Measurements from ENCODE around the gene ABHD6. TPM values are rescaled to one million over a fixed set of nuclear protein-coding genes. Genes with fewer than 3 reads are reported as not detected.

Gene ABHD6, protein sequence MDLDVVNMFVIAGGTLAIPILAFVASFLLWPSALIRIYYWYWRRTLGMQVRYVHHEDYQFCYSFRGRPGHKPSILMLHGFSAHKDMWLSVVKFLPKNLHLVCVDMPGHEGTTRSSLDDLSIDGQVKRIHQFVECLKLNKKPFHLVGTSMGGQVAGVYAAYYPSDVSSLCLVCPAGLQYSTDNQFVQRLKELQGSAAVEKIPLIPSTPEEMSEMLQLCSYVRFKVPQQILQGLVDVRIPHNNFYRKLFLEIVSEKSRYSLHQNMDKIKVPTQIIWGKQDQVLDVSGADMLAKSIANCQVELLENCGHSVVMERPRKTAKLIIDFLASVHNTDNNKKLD
- polyA plus RNA-seq (2013, experiment 1 of 2) = 4.6 TPM
- 5.9 TPM for polyA plus RNA-seq (2013, experiment 2 of 2)

DNA sequence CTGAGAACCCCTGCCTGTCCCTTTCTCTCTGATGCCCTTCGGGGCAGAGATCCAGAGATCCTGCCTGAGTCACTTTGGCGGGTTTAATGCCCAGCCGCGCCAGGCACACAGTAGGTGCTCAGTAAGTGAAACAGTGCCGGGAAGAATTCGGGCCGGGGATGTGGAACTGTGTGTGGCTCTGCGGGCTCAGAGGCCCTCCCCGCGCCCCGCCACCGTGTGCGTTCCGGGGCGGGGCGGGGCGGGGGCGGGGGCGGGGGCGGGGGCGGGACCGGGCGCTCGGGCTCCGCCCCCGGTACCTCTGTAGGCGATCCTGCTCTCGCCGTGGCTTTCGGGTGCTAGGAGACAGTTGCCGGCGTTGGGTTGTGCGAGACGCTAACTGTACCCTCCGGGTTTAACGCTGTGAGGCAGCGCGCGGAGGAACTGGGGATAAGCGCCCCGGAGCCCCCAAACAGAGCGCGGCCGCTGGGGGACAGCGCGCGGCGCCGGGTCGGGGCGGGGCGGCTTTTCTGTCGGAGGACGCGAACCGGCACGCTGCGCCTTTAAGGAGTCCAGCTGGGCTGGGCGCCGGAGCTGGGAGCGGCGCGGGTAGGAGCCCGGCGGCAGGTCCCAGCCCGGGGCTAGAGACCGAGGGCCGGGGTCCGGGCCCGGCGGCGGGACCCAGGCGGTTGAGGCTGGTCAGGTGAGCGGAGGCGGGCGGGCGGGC is at the start of gene ABHD6:
ABHD6 (plus strand) TSS at position 555 of the 703 bp plus-strand sequence. CDS start 18,795 bp downstream, outside the sequence.
- H3K9me3 ChIP-seq (ENCODE audit: control insufficient read depth, low read length) = no peaks in the 10 kb centered on the region
- no peak within 1 kb of the TSS for H3K27ac ChIP-seq (ENCODE audit: low read depth, low read length, severe bottlenecking)
- H3K36me3 ChIP-seq (ENCODE audit: control insufficient read depth, insufficient read depth, low read length) = no peaks in the 10 kb centered on the region
- 1% methylated on average over 58 to 70 of the region's 77 CpGs for WGBS, 2 experiments (ENCODE audit: insufficient coverage in 2 of 2)
- no peaks in the 10 kb centered on the region for H3K4me1 ChIP-seq (ENCODE audit: control insufficient read depth, insufficient read depth, low read length, poor library complexity, severe bottlenecking)
- peak within 1 kb of the TSS; percentile 80 for H3K4me3 ChIP-seq (ENCODE audit: extremely low read depth, insufficient read depth, low read length, poor library complexity, severe bottlenecking)

DNA sequence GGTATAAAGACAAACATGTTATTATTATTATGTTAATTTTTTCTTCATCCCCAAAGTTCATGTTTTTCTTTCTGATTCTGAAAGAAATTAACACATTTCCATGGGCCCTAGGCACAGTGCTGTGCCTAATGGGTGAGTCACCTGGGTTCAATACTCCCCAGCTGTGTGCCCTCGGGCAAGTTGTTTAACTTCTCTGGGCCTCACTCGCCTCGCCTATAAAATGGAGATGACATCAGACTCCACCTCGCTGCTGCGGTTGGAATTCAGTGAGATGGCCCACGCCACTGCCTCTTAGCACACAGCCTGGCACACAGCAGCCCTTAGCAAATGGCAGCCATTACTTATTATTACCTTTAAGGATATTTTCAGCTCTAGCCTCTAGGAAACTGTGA is 49.4 kb upstream of the ABHD6 start:
- Histone ChIP-seq H3K27ac (ENCODE audit: low read depth, low read length, severe bottlenecking) (no peak overlapping the region), H3K4me1 (ENCODE audit: control insufficient read depth, insufficient read depth, low read length, poor library complexity, severe bottlenecking) (peaks cover 7% of the 10 kb centered on the region), H3K9me3 (ENCODE audit: control insufficient read depth, low read length) (no peaks in the 10 kb centered on the region), H3K36me3 (ENCODE audit: control insufficient read depth, insufficient read depth, low read length) (no peaks in the 10 kb centered on the region), H3K4me3 (ENCODE audit: extremely low read depth, insufficient read depth, low read length, poor library complexity, severe bottlenecking) (no peak overlapping the region)
- 61 to 68% methylated on average over 6 of the region's 6 CpGs for WGBS, 2 experiments (ENCODE audit: insufficient coverage in 2 of 2)

DNA sequence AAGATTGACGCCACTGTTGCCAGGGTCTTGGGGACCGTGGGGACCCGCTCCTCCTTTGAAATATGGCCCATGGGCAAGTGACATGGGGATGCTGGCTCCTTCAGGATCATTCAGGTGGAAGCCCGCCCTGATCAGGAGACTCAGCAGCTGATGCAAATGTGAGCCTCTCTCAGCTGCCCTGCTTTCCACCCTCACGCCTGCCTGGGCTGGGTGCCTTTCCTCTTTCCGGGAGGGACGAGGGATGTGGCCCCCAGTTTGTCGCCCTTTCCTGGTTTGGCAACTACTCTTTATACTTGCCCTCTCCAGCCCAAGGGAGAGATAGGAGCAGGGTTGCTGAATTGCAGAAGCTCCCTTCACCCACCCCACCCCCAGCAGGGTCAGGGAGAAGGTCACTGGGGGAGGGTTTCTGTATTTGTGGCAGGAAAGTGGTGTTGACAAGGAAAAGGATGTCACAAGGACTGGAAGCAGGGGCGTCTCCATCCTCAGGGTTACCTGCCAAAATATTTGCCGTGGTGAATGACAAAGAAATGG is 48.6 kb upstream of the ABHD6 start:
- Histone ChIP-seq H3K36me3 (ENCODE audit: control insufficient read depth, insufficient read depth, low read length) (no peaks in the 10 kb centered on the region), H3K4me3 (ENCODE audit: extremely low read depth, insufficient read depth, low read length, poor library complexity, severe bottlenecking) (no peak overlapping the region), H3K9me3 (ENCODE audit: control insufficient read depth, low read length) (no peaks in the 10 kb centered on the region), H3K27ac (ENCODE audit: low read depth, low read length, severe bottlenecking) (no peak overlapping the region), H3K4me1 (ENCODE audit: control insufficient read depth, insufficient read depth, low read length, poor library complexity, severe bottlenecking) (peaks cover 7% of the 10 kb centered on the region)
- WGBS, 2 experiments (ENCODE audit: insufficient coverage in 2 of 2) = 70 to 76% methylated on average over 7 of the region's 10 CpGs

DNA sequence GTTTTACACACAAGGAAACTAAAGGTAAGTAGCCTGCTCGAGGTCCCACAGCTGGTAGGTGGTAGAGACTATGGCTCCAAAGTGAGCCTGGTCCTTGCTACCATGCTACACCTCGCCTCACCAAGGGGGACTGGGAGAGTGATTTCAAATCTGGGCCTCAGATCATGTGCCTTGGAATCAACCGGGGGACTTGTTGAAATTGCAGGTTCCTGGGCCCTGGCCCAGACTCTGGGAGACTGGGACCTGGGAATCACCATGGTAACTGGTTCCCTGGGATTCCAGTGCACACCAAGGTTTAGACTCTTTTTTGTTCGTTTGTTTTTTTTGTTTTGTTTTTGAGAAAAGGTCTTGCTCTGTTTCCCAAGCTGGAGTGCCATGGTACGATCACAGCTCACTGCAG is 47.9 kb upstream of the ABHD6 start:
- Histone ChIP-seq H3K4me1 (ENCODE audit: control insufficient read depth, insufficient read depth, low read length, poor library complexity, severe bottlenecking) (peaks cover 7% of the 10 kb centered on the region), H3K4me3 (ENCODE audit: extremely low read depth, insufficient read depth, low read length, poor library complexity, severe bottlenecking) (no peak overlapping the region), H3K9me3 (ENCODE audit: control insufficient read depth, low read length) (no peaks in the 10 kb centered on the region), H3K27ac (ENCODE audit: low read depth, low read length, severe bottlenecking) (no peak overlapping the region), H3K36me3 (ENCODE audit: control insufficient read depth, insufficient read depth, low read length) (no peaks in the 10 kb centered on the region)
- WGBS, 2 experiments (ENCODE audit: insufficient coverage in 2 of 2) = 72 to 80% methylated on average over 4 to 5 of the region's 5 CpGs

DNA sequence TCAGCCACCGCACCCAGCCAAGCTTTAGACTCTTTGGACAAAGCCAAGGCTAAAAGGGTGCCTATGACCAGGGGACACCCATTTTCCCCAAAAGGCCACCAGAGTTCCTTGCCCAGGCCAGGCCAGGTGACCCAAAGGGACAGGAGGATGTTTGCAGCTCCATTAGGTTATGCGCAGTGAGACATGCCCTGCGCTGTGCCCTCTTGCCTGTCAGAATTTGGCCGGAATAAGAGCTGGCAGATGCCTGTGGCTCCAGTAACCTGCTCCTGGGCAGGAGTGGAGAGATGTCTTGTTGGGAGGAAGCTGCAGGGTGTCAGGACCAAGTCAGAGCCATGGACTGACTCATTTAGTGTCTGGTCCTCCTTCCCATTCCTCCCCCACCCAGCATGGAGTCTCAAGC is 47.3 kb upstream of the ABHD6 start:
- Histone ChIP-seq H3K9me3 (ENCODE audit: control insufficient read depth, low read length) (no peaks in the 10 kb centered on the region), H3K4me3 (ENCODE audit: extremely low read depth, insufficient read depth, low read length, poor library complexity, severe bottlenecking) (no peak overlapping the region), H3K27ac (ENCODE audit: low read depth, low read length, severe bottlenecking) (no peak overlapping the region), H3K4me1 (ENCODE audit: control insufficient read depth, insufficient read depth, low read length, poor library complexity, severe bottlenecking) (peaks cover 7% of the 10 kb centered on the region), H3K36me3 (ENCODE audit: control insufficient read depth, insufficient read depth, low read length) (no peaks in the 10 kb centered on the region)
- 91 to 95% methylated on average over 4 of the region's 4 CpGs for WGBS, 2 experiments (ENCODE audit: insufficient coverage in 2 of 2)

DNA sequence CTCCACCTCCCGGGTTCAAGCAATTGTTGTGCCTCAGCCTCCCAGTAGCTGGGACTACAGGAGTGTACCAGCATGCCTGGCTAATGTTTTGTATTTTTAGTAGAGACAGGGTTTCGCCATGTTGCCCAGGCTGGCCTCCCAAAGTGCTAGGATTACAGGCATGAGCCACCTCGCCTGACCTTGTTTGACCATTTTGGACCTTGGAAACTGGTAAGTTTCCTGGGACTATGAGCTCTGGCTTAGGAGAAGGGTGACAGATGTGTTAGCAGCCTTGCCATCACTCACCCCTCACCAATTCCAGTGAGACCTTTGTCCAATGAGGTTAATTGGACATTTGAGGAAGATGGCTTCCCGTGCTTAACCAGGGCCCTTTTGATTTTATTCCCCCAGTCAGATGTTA is 46.7 kb upstream of the ABHD6 start:
- WGBS, 2 experiments (ENCODE audit: insufficient coverage in 2 of 2) = 90 to 100% methylated on average over 2 of the region's 4 CpGs
- Histone ChIP-seq H3K9me3 (ENCODE audit: control insufficient read depth, low read length) (no peaks in the 10 kb centered on the region), H3K36me3 (ENCODE audit: control insufficient read depth, insufficient read depth, low read length) (no peaks in the 10 kb centered on the region), H3K4me3 (ENCODE audit: extremely low read depth, insufficient read depth, low read length, poor library complexity, severe bottlenecking) (no peak overlapping the region), H3K4me1 (ENCODE audit: control insufficient read depth, insufficient read depth, low read length, poor library complexity, severe bottlenecking) (peaks cover 7% of the 10 kb centered on the region), H3K27ac (ENCODE audit: low read depth, low read length, severe bottlenecking) (no peak overlapping the region)

DNA sequence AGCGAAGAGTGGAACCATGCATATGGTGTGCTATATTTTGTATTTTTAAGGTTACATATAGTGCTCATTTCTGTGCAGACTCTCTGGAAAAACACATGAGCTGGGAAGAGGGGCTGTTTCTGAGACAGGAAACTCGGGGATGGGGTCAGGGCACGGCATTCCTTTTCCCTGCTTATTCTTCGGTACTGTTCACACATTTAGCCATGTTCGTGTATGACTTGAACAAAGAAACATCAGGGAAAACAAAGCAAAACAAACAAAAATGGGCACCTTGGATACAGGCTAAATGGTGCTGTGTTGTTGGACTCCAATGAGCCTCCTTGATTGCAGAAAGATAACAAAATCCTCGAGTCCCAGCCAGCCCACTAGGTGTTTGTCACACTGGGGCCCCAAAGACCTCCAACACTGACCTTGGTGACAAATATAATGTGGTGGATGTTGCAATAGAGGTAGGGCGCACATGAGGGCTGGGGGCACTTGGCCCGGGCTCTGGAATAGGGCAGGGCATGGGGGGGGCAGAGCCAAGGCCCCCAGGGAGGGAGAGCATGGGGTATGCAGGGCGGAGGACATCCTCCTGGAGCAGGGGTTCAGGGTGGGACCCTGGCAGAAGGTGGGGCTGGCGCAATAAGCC is 46.1 kb upstream of the ABHD6 start:
- Histone ChIP-seq H3K36me3 (ENCODE audit: control insufficient read depth, insufficient read depth, low read length) (no peaks in the 10 kb centered on the region), H3K9me3 (ENCODE audit: control insufficient read depth, low read length) (no peaks in the 10 kb centered on the region), H3K4me1 (ENCODE audit: control insufficient read depth, insufficient read depth, low read length, poor library complexity, severe bottlenecking) (peaks cover 7% of the 10 kb centered on the region), H3K27ac (ENCODE audit: low read depth, low read length, severe bottlenecking) (no peak overlapping the region), H3K4me3 (ENCODE audit: extremely low read depth, insufficient read depth, low read length, poor library complexity, severe bottlenecking) (no peak overlapping the region)
- 93 to 100% methylated on average over 7 to 9 of the region's 10 CpGs for WGBS, 2 experiments (ENCODE audit: insufficient coverage in 2 of 2)

DNA sequence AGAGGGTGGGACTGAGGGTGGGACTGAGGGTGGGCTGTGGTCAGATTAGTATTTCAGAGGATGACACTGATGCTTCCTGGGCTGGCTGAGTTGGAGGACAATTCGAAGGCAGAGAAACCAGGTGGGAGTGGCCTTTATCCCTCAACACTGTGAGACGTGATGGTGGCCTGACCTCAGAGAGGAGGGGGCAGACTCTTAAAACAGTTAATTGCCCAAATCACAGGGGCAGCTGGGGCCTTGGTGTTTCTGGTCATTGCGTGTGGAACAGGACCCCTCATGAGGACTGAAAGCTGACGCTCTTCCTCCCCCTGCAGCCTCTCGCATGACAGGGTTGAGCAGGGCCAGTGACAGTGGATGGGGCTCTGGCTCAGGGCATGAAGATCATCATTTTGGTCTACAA is 45.5 kb upstream of the ABHD6 start:
- no peaks in the 10 kb centered on the region for H3K36me3 ChIP-seq (ENCODE audit: control insufficient read depth, insufficient read depth, low read length)
- no peak overlapping the region for H3K27ac ChIP-seq (ENCODE audit: low read depth, low read length, severe bottlenecking)
- H3K4me3 ChIP-seq (ENCODE audit: extremely low read depth, insufficient read depth, low read length, poor library complexity, severe bottlenecking) = no peak overlapping the region
- no peaks in the 10 kb centered on the region for H3K9me3 ChIP-seq (ENCODE audit: control insufficient read depth, low read length)
- H3K4me1 ChIP-seq (ENCODE audit: control insufficient read depth, insufficient read depth, low read length, poor library complexity, severe bottlenecking) = peaks cover 7% of the 10 kb centered on the region
- WGBS, 2 experiments (ENCODE audit: insufficient coverage in 2 of 2) = 72 to 77% methylated on average over 3 of the region's 5 CpGs

DNA sequence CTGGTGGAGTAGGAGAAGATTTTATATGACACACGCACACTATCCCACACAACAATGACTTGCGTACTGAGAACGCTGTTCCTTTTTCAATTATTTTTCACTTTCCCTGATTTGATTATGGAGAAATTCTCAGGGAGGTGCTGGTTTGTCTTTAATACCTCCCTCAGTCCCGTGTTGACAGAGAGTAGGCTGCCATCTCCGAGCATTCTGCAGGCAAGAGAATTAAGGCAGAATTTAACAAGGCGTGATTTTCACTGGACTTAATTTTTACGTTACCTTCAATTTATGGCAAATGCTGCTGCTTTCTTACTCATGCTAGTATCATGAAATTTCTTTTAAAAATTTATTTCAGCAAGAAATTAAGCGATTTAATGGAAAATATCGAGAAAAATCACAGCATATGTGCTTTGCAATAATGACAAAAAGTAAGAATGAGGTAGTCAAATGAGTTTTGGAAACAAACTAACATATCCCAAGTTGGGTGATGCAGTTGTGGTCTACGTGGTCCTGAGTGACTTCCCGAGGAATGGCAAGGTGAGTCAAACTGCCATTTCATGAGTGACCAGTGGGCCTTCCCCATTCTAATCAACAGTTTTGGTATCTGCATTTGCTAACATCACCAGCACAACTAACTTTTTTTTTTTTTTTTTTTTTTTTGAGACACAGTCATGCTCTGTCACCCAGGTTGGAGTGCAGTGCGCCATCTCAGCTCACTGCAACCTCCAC is 43.7 kb upstream of the ABHD6 start:
- no peak overlapping the region for H3K4me3 ChIP-seq (ENCODE audit: extremely low read depth, insufficient read depth, low read length, poor library complexity, severe bottlenecking)
- no peak overlapping the region for H3K27ac ChIP-seq (ENCODE audit: low read depth, low read length, severe bottlenecking)
- H3K4me1 ChIP-seq (ENCODE audit: control insufficient read depth, insufficient read depth, low read length, poor library complexity, severe bottlenecking) = peaks cover 17% of the 10 kb centered on the region
- no peaks in the 10 kb centered on the region for H3K9me3 ChIP-seq (ENCODE audit: control insufficient read depth, low read length)
- no peaks in the 10 kb centered on the region for H3K36me3 ChIP-seq (ENCODE audit: control insufficient read depth, insufficient read depth, low read length)
- 92 to 97% methylated on average over 5 to 7 of the region's 12 CpGs for WGBS, 2 experiments (ENCODE audit: insufficient coverage in 2 of 2)

DNA sequence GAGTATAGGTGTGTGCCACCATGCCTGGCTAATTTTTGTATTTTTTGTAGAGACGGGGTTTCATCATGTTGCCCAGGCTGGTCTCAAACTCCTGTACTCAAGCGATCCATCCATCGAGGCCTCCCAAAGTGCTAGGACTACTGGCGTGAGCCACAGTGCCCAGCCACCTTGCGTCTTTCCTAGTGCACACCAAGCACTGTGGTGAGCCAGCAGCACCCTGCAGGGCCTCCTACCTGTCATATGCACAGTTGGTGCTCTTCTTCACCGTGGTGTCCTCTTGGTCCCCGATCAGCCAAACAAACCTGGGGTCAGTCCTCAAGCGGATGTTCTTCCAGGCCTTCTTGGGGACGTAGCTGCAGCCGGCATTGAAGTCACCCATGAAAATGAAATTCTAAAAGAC is 40.0 kb upstream of the ABHD6 start:
- no peaks in the 10 kb centered on the region for H3K36me3 ChIP-seq (ENCODE audit: control insufficient read depth, insufficient read depth, low read length)
- no peak overlapping the region for H3K27ac ChIP-seq (ENCODE audit: low read depth, low read length, severe bottlenecking)
- no peaks in the 10 kb centered on the region for H3K9me3 ChIP-seq (ENCODE audit: control insufficient read depth, low read length)
- 95 to 98% methylated on average over 10 of the region's 10 CpGs for WGBS, 2 experiments (ENCODE audit: insufficient coverage in 2 of 2)
- no peak overlapping the region for H3K4me3 ChIP-seq (ENCODE audit: extremely low read depth, insufficient read depth, low read length, poor library complexity, severe bottlenecking)
- H3K4me1 ChIP-seq (ENCODE audit: control insufficient read depth, insufficient read depth, low read length, poor library complexity, severe bottlenecking) = peaks cover 16% of the 10 kb centered on the region

All from mesodermal cell (in vitro differentiated cells).